ENCODE results near the gene NCLN.
"Not testable (repeated sequence)": the region's sequence is repeated elsewhere in the genome, so short reads cannot be mapped to it uniquely, and the experiment has no call there.

Gene NCLN

GRCh38 chr19:3184847-3185460 lies 776 bp upstream of the NCLN start:
- no peak for DNase-seq

GRCh38 chr19:3186160-3186688 lies 494 bp downstream of the NCLN start:
- no peak for DNase-seq

- DNase-seq, result no peak
Measured at GRCh38 chr19:3186891-3187661, 1.3 kb downstream of the NCLN start.

GRCh38 chr19:3187662-3188511 lies 2.2 kb downstream of the NCLN start:
- no peak for DNase-seq

- no peak for DNase-seq
Measured at GRCh38 chr19:3188627-3189596, 3.2 kb downstream of the NCLN start.

- DNase-seq, result no peak
Measured at GRCh38 chr19:3189702-3190469, 4.2 kb downstream of the NCLN start.

- no peak for DNase-seq
Measured at GRCh38 chr19:3190470-3190770, 4.7 kb downstream of the NCLN start.

- DNase-seq, result no peak
Measured at GRCh38 chr19:3190921-3191805, 5.4 kb downstream of the NCLN start.

- not testable (repeated sequence) for DNase-seq
Measured at GRCh38 chr19:3191806-3192104, 6.0 kb downstream of the NCLN start.

- no peak for DNase-seq
Measured at GRCh38 chr19:3192228-3192635, 6.5 kb downstream of the NCLN start.

GRCh38 chr19:3192684-3193083 lies 7.0 kb downstream of the NCLN start:
- no peak for DNase-seq

- no peak for DNase-seq
Measured at GRCh38 chr19:3193256-3194105, 7.8 kb downstream of the NCLN start.

- no peak for DNase-seq
Measured at GRCh38 chr19:3194106-3195087, 8.7 kb downstream of the NCLN start.

GRCh38 chr19:3196064-3196932 lies 10.6 kb downstream of the NCLN start:
- DNase-seq, result no peak

GRCh38 chr19:3196933-3197205 lies 11.1 kb downstream of the NCLN start:
- no peak for DNase-seq

GRCh38 chr19:3198901-3199700 lies 13.4 kb downstream of the NCLN start:
- no peak for DNase-seq
